Non-pigmented ciliary epithelial cell (primary cell): ENCODE data around the gene ITGA3.

Experiments used
- DNase-seq: peaks from one replicate; pipeline ENCODE4 v3.0.0-alpha.2; 2010; ENCODE audit warnings: low read depth

Gene ITGA3

DNA sequence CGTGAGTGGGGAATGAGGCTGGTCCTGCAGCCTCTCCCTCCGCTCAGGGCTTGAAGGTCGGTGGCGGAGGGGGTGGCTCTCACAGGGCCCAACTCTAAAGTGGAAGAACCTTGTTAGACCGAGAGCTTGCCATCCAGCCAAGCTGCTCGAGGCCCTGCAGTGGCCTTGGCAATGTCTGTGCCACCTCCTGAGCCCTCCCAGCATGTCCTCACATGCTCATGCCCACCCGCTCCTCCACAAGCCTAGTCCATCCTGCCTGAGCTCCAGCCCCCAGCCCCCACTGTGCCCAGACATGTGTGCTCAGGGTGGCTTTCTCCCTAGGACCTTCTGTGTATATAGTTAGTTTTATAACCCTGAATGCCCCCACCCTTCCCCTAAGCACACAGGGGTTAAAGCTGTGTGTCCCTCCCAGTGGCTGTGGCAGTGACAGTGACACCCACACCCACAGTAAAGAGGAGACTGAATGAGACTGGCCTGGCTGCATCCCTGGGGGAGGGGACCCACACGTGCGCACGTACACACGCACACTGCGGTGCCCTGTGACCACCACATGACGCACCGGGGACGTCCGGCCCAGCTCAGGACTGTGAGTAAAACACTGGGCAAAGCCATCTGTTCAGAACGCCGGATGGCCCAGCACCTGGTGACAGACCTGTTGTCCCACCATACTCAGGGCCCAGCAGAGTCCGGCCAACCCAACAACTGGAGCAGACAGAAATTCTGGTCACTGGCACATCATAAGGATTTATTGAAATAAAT, 54.9 kb downstream of the ITGA3 start:
- no peak for DNase-seq

- no peak for DNase-seq
These were observed 56.1 kb downstream of the ITGA3 start for GRCh38 chr17:50111673-50112655.

DNA sequence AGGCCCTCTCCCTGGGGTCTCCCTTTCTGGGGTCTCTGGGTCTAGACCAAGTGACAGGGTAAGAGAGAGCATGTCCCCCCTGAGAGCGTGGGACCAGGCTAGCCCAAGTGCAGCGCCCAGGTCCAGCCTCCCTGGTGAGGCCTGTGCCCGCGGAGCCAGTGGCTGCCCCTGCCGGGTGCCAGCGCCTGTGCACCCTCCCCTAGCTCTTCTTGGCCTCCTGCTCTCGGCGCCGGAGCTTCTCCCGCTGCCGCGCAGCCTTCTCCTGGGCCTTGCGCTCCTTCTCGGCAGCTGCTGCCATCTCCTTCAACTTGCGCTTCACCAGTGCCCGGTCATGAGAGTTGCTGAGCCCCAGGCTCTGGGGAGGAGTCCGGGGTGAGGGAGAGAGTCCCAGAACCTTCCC, 56.8 kb downstream of the ITGA3 start:
- no peak for DNase-seq

DNA sequence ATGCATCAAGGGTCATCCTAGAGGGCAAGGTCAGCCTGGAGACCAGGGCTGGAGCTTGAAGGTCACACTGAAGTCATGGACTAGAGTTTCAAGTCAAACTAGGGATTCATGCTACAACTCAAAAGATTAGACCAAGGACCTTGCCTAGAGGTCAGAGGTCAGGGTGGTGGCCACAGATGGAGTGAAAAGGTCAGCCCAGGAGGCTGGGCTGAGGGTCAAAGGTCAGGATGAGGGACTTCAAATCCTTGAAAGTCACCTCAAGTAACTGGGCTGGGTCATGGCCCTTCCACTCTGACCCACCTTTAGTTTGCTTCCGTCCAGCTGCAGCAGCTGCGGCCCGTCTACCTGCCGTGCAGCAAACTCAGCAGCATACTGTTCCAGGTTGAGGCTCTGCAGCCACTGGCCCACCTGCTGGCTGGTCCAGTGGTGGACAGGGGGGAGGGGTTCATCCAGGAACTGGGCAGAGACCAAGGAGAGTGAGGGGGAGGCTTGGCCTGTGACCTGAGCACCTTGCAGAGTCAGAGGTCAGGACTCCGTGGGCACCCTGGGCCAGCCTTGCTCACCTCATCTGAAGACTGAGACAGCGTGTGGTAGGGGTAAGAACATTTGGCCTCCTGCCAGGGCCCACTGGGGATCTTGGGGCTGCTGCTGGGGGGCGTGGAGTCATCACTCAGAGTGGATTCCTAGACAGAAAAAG, 57.9 kb downstream of the ITGA3 start:
- no peak for DNase-seq

DNA sequence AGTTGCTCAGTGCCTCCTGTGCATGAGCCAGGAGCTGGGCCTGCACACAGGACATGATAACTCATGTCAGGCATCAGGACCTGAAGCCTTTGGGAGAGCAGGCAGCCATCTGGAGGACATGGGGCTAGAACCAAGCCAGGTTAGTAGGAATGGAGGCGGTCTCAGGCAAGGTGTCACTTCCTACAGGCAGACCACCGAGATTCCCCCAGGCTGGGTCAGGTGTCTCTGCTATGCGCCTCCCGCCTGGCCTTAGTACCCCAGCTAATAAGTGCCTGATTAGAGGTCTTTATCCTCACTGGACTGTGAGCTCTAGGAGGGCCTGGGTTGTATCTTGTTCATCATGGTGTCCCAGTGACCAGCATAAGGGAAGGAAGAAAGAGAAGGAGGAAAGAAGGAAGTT, 58.5 kb downstream of the ITGA3 start:
- DNase-seq: no peak

DNA sequence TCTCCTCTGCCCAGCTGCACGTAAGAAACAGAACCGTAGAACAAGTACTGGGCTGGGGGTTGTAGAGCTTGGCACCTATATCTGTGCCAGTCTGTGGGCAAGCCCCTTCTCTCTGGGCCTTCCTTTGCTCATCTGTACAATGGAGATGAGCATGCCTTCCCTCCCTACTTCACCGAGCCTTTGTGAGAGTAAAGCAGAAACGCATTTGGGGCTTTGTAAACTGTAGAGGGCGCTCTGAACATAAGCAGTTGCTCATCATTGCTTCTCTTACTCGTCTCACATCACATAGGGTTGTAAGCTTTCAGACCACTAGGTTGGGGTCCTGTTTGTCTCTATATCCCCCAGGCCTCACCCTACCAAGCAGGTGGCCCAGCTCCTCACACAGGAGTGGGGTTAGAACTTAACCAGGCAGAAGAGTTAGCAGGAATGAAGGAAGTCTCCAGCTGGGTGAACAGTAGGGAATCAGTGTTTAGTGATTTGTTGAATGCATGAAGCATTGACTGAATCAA, 59.0 kb downstream of the ITGA3 start:
- no peak for DNase-seq

- no peak for DNase-seq
These were observed 59.8 kb downstream of the ITGA3 start for GRCh38 chr17:50115756-50116155.

GRCh38 chr17:50117202-50118051, 61.5 kb downstream of the ITGA3 start:
- no peak for DNase-seq

- no peak for DNase-seq
These were observed 62.3 kb downstream of the ITGA3 start for GRCh38 chr17:50118076-50118827.

DNA sequence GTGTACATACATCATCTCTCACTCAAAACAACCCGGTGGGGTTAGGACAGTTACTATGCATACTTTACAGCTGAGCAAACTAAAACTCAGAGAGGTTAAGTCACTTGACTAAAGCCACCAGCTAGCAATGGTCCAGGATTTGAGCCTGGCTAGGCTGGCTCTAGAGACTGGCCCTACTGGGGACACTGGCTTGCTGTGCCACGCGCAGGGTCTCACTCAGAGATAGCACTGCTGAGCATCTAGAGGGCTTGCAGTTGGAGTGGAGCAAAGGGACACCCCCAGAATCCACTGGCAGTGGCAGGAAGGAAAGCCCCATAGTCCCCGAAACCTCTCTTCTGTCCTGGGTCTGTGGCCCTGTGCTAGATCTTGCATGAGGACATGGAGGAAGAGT, 62.9 kb downstream of the ITGA3 start:
- no peak for DNase-seq

GRCh38 chr17:50120475-50121253, 64.8 kb downstream of the ITGA3 start:
- no peak for DNase-seq

DNA sequence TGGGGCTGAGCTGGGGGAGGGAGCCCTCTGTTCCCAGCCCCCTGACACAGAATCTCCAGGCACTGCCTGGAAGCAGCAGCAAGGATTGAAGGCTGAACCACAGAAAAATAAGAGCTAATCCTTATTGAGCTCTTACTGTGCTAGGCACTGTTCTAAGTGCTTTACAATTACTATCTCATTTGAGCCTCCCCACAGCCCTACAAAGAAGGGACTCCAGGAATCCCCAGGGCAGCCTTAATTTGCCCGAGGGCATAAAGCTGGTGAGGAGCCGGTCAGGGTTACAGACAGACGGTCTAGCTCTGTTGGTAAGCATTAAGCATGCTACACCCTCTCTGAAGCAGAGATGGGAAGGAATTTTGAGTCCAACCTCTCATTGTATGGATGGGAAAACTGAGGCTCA, 67.0 kb downstream of the ITGA3 start:
- no peak for DNase-seq

- DNase-seq: no peak
These were observed 67.9 kb downstream of the ITGA3 start for GRCh38 chr17:50123649-50124349.

DNA sequence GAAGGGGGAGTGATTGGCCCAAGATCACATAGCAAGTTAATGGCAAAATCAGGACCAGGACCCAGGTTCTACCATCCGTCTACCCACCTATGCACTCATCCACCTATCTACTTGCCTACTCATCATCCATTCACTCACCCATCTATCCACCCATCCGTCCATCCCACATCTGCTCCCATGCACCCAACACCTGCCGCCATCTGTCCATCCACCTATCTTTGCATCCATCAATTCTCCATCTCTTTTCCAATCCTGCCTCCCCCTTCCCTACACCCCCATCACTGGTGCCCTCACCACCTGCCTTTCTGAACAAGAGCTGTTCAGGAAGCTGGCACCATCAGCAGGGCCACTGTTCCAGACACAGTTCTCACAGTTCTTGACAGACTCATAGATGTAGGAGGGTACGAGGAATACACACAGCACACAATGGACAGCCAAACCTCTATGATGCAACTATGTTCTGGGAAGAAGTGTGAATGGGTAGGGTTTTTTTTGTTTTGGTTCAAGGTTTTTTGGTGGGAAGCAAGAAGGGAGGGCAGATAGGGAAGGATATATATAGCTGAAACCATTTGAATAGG, 69.6 kb downstream of the ITGA3 start:
- no peak for DNase-seq

GRCh38 chr17:50127697-50128361, 71.9 kb downstream of the ITGA3 start:
- DNase-seq: no peak

DNA sequence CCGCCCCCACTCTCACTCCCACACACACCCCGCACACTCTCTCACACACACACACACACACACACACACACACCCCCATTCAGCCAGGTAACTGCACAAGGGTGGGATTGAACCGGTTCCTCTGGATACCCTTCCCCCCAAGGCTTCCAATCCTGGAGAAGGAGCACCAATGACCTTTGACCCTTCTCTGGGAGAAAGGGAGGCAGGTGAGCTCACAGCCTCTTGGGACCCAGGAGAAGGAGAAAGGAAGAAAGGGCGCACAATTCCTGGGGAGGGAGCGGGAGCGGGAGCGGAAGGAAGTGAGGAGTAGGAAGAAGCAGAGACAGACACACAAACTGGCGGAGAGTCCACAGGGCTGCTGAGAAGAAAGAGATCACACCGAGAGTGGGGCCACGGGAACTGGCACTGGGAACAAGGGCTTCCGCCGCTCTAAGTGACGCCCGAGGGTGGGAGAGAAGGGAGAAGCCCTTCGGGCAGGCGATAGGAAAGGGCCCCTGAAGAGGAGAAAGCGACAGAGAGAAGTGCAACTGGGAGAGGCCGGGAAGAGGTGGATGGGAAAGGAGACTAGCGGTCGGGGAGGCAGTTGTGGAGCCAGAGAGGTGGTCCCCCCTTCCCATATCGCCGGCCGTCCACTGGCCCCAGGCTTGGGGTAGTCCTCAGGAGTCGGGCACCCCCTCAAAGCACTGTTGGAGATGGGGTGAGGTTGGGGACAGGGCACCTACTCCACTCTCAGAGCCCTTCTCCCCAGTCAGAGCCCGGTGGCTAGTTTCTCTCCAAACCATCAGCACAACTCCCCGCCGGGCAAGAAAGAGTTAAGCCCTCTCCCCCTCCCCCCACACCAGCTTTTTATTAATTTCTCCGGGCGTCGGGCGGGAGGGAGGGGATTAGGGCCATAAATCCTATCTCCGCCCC, 72.8 kb downstream of the ITGA3 start:
- no peak for DNase-seq

- DNase-seq: no peak
These were observed 73.4 kb downstream of the ITGA3 start for GRCh38 chr17:50129353-50129727.
